Vagina (tissue), 2 donors: ENCODE results near the gene MRPL54. TPM values are rescaled to one million over a fixed set of nuclear protein-coding genes. Genes with fewer than 3 reads are reported as not detected.

Experiments
- DNase-seq, 2 donors: peaks; one replicate each; pipeline ENCODE4 v3.0.0-alpha.2; 2017; ENCODE audit errors: extremely low spot score in 2 of 2
- H3K27ac ChIP-seq: fragments of 200-600 bp; sonication (generic); one replicate; pipeline ENCODE4 v1.5.1; 2019
- H3K27me3 ChIP-seq: fragments of 200-600 bp; sonication (generic); one replicate; pipeline ENCODE4 v1.5.1; 2019
- H3K36me3 ChIP-seq, 2 donors: fragments of 200-600 bp; sonication (generic); one replicate each; pipeline ENCODE4 v1.5.1; 2017 to 2019
- H3K4me1 ChIP-seq: fragments of 200-600 bp; sonication (generic); one replicate; pipeline ENCODE4 v1.5.1; 2019
- H3K4me3 ChIP-seq, 2 donors: fragments of 200-600 bp; sonication (generic); 1 replicate in 1 of 2; 2 replicates in 1 of 2; pipeline ENCODE4 v1.5.1; 2016 to 2019
- H3K9me3 ChIP-seq: fragments of 200-600 bp; sonication (generic); one replicate; pipeline ENCODE4 v1.5.1; 2019
- POLR2A ChIP-seq, 2 donors: fragments of 450-650 bp; IDR thresholded peaks; one replicate each; pipeline ENCODE4 v1.6.1; 2017; ENCODE audit warnings: antibody characterized with exemption in 2 of 2, mild to moderate bottlenecking in 2 of 2, moderate library complexity in 2 of 2
- POLR2AphosphoS5 ChIP-seq, 2 donors: sonication (generic); formaldehyde crosslinking; IDR thresholded peaks; one replicate each; pipeline ENCODE4 v1.9.0; 2017; ENCODE audit warnings: antibody characterized with exemption in 2 of 2, mild to moderate bottlenecking in 2 of 2, low read depth in 1 of 2; ENCODE audit not compliant: insufficient read depth in 1 of 2
- intact Hi-C: fragments of 100-400 bp; cut with DNase I; formaldehyde crosslinking; loops from one replicate; pipeline ENCODE4 v1.15.1; 2023
- total RNA-seq: library from RNA; depleted of rRNA; stranded (reverse); fragments of >200 nt; gene quantifications from one replicate; pipeline ENCODE4 v1.2.3, GENCODE V29; 2016
- TF ChIP-seq, protein P1 (sequence below), 3 experiments: fragments of 450-650 bp in 2 of 3; fragments of 200-600 bp in 1 of 3; sonication (generic) in 1 of 3; IDR thresholded peaks; one replicate each; pipeline ENCODE4 v1.5.1; 2017 to 2019; ENCODE audit warnings: antibody characterized with exemption in 3 of 3, mild to moderate bottlenecking in 2 of 3, moderate library complexity in 2 of 3

The MRPL54 gene
- total RNA-seq, 1 donor from 2014 or later, result 30.4 TPM

DNA sequence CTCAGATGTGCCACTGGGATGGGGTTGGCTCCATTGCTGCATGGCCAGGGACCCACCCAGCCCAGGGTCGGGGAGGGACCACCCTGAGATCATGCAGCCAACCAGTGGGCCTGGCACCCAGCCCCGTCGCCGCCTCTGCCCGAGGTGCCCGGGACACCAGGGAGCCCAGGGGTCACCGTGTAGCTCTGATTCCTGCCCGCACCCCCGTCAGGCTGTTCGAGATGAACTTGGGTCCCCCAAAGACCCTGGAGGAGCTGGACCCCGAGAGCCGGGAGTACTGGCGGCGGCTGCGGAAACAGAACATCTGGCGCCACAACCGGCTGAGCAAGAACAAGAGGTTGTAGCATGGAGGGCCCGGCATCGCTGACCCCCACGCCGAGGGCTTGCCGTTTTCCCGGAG is 4.6 kb downstream of the MRPL54 start:
- peaks cover 12% of the 10 kb centered on the region for H3K4me1 ChIP-seq
- H3K9me3 ChIP-seq, result no peaks in the 10 kb centered on the region
- H3K4me3 ChIP-seq, result no peak overlapping the region
- TF ChIP-seq, protein P1, sequence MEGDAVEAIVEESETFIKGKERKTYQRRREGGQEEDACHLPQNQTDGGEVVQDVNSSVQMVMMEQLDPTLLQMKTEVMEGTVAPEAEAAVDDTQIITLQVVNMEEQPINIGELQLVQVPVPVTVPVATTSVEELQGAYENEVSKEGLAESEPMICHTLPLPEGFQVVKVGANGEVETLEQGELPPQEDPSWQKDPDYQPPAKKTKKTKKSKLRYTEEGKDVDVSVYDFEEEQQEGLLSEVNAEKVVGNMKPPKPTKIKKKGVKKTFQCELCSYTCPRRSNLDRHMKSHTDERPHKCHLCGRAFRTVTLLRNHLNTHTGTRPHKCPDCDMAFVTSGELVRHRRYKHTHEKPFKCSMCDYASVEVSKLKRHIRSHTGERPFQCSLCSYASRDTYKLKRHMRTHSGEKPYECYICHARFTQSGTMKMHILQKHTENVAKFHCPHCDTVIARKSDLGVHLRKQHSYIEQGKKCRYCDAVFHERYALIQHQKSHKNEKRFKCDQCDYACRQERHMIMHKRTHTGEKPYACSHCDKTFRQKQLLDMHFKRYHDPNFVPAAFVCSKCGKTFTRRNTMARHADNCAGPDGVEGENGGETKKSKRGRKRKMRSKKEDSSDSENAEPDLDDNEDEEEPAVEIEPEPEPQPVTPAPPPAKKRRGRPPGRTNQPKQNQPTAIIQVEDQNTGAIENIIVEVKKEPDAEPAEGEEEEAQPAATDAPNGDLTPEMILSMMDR (IDR thresholded peaks at IDR 0.05), result no peak
- TF ChIP-seq POLR2A (IDR thresholded peaks at IDR 0.05), result no peak
- peaks cover 0 to 33% of the 10 kb centered on the region in 2 donors for H3K36me3 ChIP-seq
- intact Hi-C loops, result no loop called here
- DNase-seq, result no peak
- no peaks in the 10 kb centered on the region for H3K27me3 ChIP-seq
- no peak overlapping the region for H3K27ac ChIP-seq

GRCh38 chr19:3768015-3768747 is 5.7 kb downstream of the MRPL54 start:
- intact Hi-C loops, result no loop called here
- no peak for TF ChIP-seq POLR2A (IDR thresholded peaks at IDR 0.05)
- no peak for DNase-seq
- H3K4me3 ChIP-seq, result no peak overlapping the region
- H3K36me3 ChIP-seq, result peaks cover 0 to 33% of the 10 kb centered on the region in 2 donors
- H3K27ac ChIP-seq, result no peak overlapping the region
- no peaks in the 10 kb centered on the region for H3K27me3 ChIP-seq
- H3K9me3 ChIP-seq, result no peaks in the 10 kb centered on the region
- H3K4me1 ChIP-seq, result peaks cover 10% of the 10 kb centered on the region

DNA sequence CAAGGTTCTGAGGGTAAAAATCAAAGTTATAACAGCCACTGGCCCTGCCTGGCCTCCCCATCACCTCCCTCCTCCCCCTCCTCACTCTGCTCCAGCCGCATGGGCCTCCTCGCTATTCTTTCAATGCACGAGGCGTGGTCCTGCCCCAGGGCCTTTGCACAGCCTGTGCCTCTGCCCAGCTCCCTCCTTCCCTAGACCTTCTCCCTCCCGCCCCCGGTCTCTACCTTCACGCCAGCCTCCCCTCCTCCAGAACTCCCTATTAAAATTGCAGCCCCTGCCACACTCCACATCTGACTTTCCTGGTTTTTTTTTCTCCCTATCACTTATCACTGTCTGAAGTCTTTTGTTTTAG is 6.2 kb downstream of the MRPL54 start:
- H3K27me3 ChIP-seq, result no peaks in the 10 kb centered on the region
- H3K4me3 ChIP-seq, result no peak overlapping the region
- intact Hi-C loops, result no loop called here
- TF ChIP-seq POLR2AphosphoS5 (IDR thresholded peaks at IDR 0.05; ENCODE audit: insufficient read depth in 1 of 2, low read depth in 1 of 2) (no peak), POLR2A (IDR thresholded peaks at IDR 0.05) (no peak)
- TF ChIP-seq, protein P1 (IDR thresholded peaks at IDR 0.05), result no peak
- peaks cover 0 to 33% of the 10 kb centered on the region in 2 donors for H3K36me3 ChIP-seq
- H3K4me1 ChIP-seq, result peaks cover 4% of the 10 kb centered on the region
- DNase-seq, result no peak
- H3K9me3 ChIP-seq, result no peaks in the 10 kb centered on the region
- H3K27ac ChIP-seq, result no peak overlapping the region

- Histone ChIP-seq H3K4me3 (no peak overlapping the region), H3K9me3 (no peaks in the 10 kb centered on the region), H3K36me3 (peaks cover 0 to 33% of the 10 kb centered on the region in 2 donors), H3K27me3 (no peaks in the 10 kb centered on the region), H3K4me1 (no peaks in the 10 kb centered on the region), H3K27ac (no peak overlapping the region)
- intact Hi-C loops, result no loop called here
- TF ChIP-seq POLR2AphosphoS5 (IDR thresholded peaks at IDR 0.05; ENCODE audit: insufficient read depth in 1 of 2, low read depth in 1 of 2) (no peak), POLR2A (IDR thresholded peaks at IDR 0.05) (no peak)
- TF ChIP-seq, protein P1 (IDR thresholded peaks at IDR 0.05), result no peak
- no peak for DNase-seq
Measured at GRCh38 chr19:3769494-3769893, 7.0 kb downstream of the MRPL54 start.

DNA sequence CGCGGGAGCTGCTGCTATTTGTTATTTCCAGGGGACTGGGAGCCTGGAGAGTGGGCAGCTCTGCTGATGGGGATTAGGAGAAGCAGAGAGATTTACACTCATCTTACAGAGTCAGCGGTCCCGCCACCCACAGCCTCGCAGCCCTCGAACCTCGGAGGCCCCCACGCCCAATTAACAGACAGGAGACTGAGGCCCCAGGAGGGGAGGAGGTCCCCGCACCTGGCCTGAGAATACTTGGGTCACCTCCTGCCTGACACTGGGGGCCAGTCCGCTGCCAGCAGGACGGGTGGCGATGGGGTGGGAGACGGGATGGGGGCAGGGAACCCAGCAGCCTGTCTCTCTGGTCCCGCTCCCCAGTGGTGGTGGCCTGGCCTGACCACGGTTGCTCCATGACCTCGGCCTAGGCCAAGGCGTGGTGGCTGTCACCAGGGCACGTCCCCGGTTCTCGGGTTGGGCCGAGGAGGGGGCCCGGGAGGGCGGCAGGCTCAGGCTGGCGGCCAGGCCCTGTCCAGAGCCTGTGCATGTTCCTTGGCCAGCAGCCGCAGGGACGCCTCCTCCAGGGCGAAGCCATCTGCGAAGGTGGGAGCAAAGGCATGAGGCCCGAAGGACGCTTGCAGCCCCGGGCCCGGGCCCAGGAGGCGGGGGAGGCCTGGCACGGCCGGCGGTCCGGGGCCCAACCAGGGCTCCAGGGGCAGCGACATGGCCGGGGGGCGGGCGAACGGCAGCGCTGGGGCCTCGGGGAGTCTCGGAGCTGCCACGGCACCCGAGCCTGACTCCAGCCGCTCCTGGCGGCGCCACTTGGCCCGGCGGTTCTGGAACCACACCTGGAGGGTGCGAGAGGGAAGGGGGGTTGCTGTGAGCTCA is 7.9 kb downstream of the MRPL54 start:
- Histone ChIP-seq H3K9me3 (no peaks in the 10 kb centered on the region), H3K4me1 (no peaks in the 10 kb centered on the region), H3K27me3 (no peaks in the 10 kb centered on the region), H3K27ac (no peak overlapping the region), H3K36me3 (peaks cover 0 to 28% of the 10 kb centered on the region in 2 donors), H3K4me3 (no peak overlapping the region)
- DNase-seq, result no peak
- intact Hi-C loops, result no loop called here
- TF ChIP-seq POLR2A (IDR thresholded peaks at IDR 0.05) (no peak), POLR2AphosphoS5 (IDR thresholded peaks at IDR 0.05; ENCODE audit: insufficient read depth in 1 of 2, low read depth in 1 of 2) (no peak)
- TF ChIP-seq, protein P1 (IDR thresholded peaks at IDR 0.05), result no peak
